Muscle of leg (tissue), 11 donors: ENCODE results near the gene MAPK12. TPM values are rescaled to one million over a fixed set of nuclear protein-coding genes. Genes with fewer than 3 reads are reported as not detected.

Experiments
- DNase-seq: peaks from one replicate; pipeline ENCODE4 v3.0.0; 2013
- H3K27ac ChIP-seq: one replicate; pipeline ENCODE4 v1.5.1; 2013; ENCODE audit warnings: mild to moderate bottlenecking, low read length, control low read depth
- H3K27me3 ChIP-seq: one replicate; pipeline ENCODE4 v1.6.1; 2013; ENCODE audit warnings: low read length; ENCODE audit not compliant: control insufficient read depth, insufficient read depth
- H3K36me3 ChIP-seq: one replicate; pipeline ENCODE4 v1.6.1; 2013; ENCODE audit warnings: low read length; ENCODE audit not compliant: control insufficient read depth, insufficient read depth
- H3K4me1 ChIP-seq: one replicate; pipeline ENCODE4 v1.6.1; 2013; ENCODE audit warnings: low read length; ENCODE audit not compliant: control insufficient read depth, insufficient read depth
- H3K4me3 ChIP-seq: one replicate; pipeline ENCODE4 v1.5.1; 2013; ENCODE audit warnings: low read length, control low read depth
- H3K9me3 ChIP-seq: replicated peaks from 2 replicates; pipeline ENCODE4 v1.6.1; 2013; ENCODE audit warnings: low read depth, low read length; ENCODE audit not compliant: control insufficient read depth
- WGBS: methylation state at CpG from one replicate; pipeline ENCODE4 v1.1.5; 2013; ENCODE audit warnings: missing lambda C conversion rate; ENCODE audit not compliant: insufficient coverage; 5-methylcytosine and 5-hydroxymethylcytosine counted together
- polyA plus RNA-seq, 8 donors: library from polyadenylated mRNA; unstranded; fragments of 120-200 nt; gene quantifications; one replicate each; pipeline versions ENCODE4 v1.2.1 to v1.2.3, GENCODE V29; 2013; ENCODE audit warnings: inconsistent platforms in 1 of 8, low replicate concordance in 1 of 8; ENCODE audit not compliant: insufficient read length in 8 of 8, insufficient read depth in 1 of 8
- total RNA-seq: library from RNA; stranded (reverse); fragments of 120-200 nt; gene quantifications from one replicate; pipeline ENCODE4 v1.2.4, GENCODE V29; 2013

The MAPK12 gene
- total and polyA plus RNA-seq, 9 donors = 9.4 to 37.8 (median 20.3) TPM

DNA sequence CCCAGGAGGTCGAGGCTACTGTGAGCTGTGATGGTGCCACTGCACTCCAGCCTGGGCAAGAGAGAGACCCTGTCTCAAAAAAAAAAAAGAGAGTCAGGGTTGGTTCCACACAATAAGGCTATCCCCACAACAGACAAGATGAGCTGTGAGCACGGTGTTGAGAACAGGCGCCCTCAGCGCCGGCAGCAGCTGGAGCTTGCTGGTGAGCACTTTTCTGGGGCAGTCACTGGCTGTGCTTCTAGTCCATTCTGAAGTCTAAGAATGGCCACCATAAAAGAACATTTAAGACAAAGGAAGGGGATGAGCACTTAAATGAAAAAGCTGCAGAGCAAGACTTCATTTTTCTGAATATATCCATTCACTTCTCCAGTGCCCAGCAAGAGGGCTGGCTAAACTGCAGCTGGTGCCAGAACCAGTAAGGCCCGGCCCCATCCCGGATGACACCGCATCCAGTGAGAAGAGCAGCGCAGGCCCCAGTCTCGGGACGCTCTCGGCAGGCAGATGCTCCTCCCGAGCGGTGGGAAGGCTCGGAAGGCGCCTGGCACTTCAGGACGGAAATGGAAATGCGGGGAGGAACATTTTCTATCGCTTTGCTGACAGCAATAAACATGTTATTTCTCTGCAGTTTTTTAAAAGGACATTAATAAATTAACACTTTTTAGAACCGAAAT, 28.9 kb downstream of the MAPK12 start:
- Histone ChIP-seq H3K27me3 (no peaks in the 10 kb centered on the region), H3K4me3 (no peak overlapping the region), H3K36me3 (peaks cover 37% of the 10 kb centered on the region), H3K9me3 (no peaks in the 10 kb centered on the region), H3K27ac (no peak overlapping the region), H3K4me1 (peaks cover 2% of the 10 kb centered on the region)
- DNase-seq = no peak
- WGBS = 90% methylated on average over 18 of the region's 20 CpGs

DNA sequence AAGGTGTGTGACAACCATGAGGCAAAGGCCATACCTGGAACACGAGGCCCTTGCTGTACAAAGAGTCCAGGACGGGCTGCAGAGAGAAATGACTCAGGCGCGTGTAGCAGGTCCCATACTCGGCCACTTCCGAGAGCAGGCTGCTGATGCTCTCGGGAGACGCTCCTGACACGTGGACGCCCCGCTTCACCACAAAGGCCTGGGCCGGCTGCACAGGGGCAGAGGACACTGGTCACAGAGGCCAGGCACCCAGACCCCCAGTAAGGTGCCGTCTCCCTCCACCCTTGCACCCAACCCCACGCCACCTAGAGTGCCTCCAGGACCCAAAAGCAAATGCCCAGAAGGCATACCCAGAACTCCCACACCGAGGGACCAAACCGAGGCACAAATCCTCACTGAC, 32.1 kb downstream of the MAPK12 start:
- Histone ChIP-seq H3K27ac (no peak overlapping the region), H3K9me3 (no peaks in the 10 kb centered on the region), H3K4me1 (peaks cover 4% of the 10 kb centered on the region), H3K27me3 (no peaks in the 10 kb centered on the region), H3K4me3 (no peak overlapping the region), H3K36me3 (peaks cover 49% of the 10 kb centered on the region)
- WGBS = 93% methylated on average over 14 of the region's 16 CpGs
- no peak for DNase-seq

DNA sequence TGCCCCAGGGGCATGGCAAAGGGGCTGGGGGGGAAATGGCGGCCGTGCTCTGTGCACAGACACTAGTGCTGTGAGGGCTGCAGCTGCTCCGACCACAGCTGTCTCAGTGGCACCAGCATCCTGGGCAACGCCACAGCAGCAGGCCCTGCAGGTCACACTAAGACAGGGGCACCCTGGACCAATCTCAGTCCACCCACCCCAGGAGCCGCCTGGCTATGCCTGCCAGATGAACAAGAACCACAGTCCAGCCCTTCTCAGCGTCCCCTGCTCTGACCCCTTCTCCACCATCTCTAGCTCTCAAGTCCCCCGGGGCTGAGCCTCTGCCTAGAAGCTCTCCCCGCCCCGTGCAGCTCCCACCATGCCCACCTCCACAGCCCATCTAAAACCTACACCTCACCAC, 33.1 kb downstream of the MAPK12 start:
- WGBS = 90% methylated on average over 7 of the region's 9 CpGs
- Histone ChIP-seq H3K27ac (no peak overlapping the region), H3K9me3 (no peaks in the 10 kb centered on the region), H3K4me1 (peaks cover 4% of the 10 kb centered on the region), H3K36me3 (peaks cover 52% of the 10 kb centered on the region), H3K4me3 (no peak overlapping the region), H3K27me3 (no peaks in the 10 kb centered on the region)
- no peak for DNase-seq

DNA sequence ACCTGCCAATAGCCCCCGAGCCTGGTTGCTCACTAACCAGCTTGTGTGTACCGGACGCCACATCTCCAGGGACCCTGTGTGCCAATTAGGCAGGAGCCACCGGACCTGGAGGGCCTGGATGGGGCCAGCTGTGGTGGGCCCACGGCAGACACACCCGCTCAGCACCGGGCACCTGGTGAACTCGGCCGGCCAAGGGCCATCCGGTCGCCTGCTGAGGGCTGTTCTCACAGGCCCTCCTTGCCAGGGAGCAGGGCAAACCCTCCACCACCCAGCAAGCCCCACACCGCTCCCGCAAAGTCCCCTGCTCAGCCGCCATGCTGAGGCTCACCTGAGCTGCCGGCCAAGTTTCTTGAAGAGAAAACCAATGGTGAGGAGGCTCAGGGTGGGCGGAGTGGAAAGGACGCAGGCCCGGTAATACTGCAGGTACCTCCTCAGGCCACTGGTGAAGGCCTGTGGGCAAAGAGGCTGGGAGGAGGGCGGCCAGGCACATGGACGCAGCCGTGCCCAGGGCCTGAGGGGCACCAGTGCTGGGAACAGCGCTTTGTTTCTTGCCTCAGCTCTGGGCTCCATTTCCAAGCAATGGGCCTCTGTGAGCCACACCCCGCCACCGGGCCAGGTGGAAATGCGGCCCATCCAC, 33.8 kb downstream of the MAPK12 start:
- Histone ChIP-seq H3K27me3 (no peaks in the 10 kb centered on the region), H3K27ac (no peak overlapping the region), H3K4me3 (no peak overlapping the region), H3K4me1 (peaks cover 4% of the 10 kb centered on the region), H3K36me3 (peaks cover 54% of the 10 kb centered on the region), H3K9me3 (no peaks in the 10 kb centered on the region)
- no peak for DNase-seq
- WGBS = 89% methylated on average over 20 of the region's 25 CpGs

DNA sequence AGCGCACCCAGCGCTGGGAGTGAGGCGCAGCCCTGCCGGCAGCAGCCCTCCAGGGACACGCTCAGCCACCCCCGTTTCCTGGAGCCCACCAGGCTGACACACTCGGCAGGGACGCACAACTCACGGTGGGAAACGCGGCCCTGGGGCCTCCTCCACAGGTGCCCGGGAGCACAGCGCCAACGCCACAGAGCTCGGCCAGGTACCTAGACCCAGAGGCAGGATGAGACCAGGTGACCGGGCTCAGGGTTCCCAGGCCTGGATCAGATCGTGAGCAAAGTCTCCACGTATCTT, 34.7 kb downstream of the MAPK12 start:
- WGBS = 87% methylated on average over 18 of the region's 18 CpGs
- no peak overlapping the region for H3K27ac ChIP-seq
- H3K36me3 ChIP-seq = peaks cover 63% of the 10 kb centered on the region
- peaks cover 4% of the 10 kb centered on the region for H3K4me1 ChIP-seq
- DNase-seq = no peak
- no peaks in the 10 kb centered on the region for H3K9me3 ChIP-seq
- H3K27me3 ChIP-seq = no peaks in the 10 kb centered on the region
- no peak overlapping the region for H3K4me3 ChIP-seq

DNA sequence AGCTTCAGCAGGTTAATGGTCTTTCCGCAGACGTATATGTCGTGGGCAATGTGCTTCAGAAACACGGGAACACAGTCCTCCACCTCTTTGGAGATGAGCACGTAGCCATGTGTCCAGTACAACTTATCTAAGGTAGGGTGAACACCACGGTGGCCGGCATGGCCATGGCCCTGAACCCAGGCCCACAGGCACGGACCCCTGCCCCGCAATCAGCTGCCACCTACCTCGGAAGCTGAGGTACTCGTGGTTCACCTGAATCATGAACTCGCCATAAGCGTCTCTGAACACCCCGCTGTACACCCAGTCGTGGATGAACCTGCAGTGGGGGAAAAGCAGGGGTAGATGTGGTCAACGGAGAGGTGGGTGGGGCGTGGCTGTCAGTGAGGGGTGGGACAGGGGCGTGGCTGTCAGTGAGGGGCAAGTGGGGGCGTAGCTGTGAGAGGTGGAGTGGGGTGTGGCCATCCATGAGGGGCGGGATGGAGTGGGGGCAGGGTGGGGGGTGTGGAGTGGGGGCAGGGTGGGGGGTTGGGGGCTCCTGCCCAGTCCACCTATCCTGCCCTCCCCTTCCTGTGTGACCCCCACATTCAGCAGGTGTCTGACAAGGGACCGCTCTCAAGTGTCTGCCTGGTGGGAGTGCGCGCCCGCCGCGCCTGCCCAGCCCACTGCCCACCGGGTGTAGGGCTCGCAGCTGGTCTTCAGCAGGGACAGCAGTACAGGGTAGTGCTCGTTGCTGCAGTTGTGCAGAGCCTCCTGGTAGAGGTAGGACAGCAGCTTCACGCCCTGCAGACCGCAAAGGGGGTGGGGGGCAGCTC, 35.2 kb downstream of the MAPK12 start:
- H3K4me1 ChIP-seq = peaks cover 4% of the 10 kb centered on the region
- no peak overlapping the region for H3K27ac ChIP-seq
- no peak overlapping the region for H3K4me3 ChIP-seq
- DNase-seq = no peak
- H3K27me3 ChIP-seq = no peaks in the 10 kb centered on the region
- H3K9me3 ChIP-seq = no peaks in the 10 kb centered on the region
- H3K36me3 ChIP-seq = peaks cover 69% of the 10 kb centered on the region
- WGBS = 91% methylated on average over 27 of the region's 31 CpGs

DNA sequence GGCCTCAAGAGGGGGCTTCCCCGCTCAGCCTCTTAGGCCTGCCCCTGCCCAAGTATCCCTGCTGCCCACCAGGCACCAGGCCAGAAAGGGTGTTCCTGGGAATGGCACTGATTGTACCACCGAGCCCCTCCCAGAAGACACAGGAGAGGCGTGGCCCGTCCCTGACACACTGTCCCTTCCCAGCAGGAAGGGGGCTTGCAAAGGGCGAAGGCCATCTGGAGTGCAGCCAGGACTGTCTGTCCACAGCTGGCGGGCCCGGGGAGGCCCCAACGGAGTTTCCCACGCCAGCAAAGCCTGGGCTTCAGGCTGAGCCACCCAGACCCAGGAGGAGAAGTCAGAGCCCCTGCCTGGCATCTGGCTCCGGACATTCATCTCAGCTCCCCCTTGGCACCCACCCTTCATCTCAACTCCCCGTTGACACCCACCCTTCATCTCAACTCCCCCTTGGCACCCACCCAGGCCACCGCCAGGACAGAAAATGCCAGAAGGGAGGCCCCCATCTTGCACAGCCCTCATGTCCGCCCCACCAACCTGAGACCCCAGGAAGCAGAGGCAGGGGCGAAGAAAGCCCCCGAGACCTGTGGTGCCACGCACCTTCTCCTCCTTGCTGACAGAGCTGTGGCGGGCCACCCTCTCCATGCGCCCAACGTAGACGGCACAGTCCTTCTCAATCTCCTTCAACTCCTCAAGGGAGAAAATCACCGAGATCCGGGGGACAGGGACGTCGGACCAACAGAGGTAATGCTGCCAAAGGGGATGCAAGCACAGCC, 36.1 kb downstream of the MAPK12 start:
- Histone ChIP-seq H3K9me3 (no peaks in the 10 kb centered on the region), H3K27ac (no peak overlapping the region), H3K4me1 (peaks cover 4% of the 10 kb centered on the region), H3K4me3 (no peak overlapping the region), H3K27me3 (no peaks in the 10 kb centered on the region), H3K36me3 (peaks cover 77% of the 10 kb centered on the region)
- 79% methylated on average over 22 of the region's 24 CpGs for WGBS
- DNase-seq = no peak

DNA sequence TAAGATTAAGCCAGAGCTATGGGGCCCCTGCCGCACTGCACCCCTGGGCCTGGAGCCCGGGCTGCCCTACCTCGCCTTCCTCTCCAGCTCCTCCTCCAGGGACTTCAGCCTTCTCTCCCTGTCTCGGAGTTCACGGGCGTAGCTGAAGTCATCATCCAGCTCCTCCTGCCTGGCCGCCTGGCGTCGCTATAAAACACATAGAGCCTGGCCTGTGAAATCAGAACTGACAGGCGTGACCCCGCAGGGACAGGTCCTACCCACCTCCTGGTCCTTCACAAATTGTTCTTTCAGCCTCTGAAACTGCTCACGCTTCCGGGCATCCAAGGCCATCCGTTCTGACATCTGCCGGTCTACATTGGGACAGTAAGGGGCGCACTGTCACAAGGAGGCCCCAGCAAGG, 37.4 kb downstream of the MAPK12 start:
- H3K27ac ChIP-seq = no peak overlapping the region
- H3K4me1 ChIP-seq = peaks cover 6% of the 10 kb centered on the region

DNA sequence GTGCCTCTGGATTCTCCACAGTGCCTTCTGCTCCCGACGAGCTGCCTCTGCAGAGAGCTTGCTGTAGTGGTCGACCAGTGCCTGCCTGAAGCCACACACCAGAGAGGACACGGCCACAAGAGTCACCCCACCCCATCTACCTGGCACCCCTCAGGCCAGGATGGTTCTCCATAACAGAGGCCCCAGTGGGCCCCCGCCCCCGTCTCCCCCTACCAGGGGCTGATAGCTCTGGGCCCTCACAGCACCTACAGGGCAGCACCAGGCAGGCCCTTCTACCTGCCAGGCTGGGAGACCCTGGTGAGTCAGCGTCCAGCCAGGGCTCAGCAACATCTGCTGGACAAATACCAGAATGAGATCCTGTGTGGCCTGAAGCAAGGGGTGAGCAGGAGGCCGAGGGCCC, 39.0 kb downstream of the MAPK12 start:
- no peak for DNase-seq
- Histone ChIP-seq H3K27ac (no peak overlapping the region), H3K4me3 (no peak overlapping the region), H3K36me3 (peaks cover 82% of the 10 kb centered on the region), H3K4me1 (peaks cover 6% of the 10 kb centered on the region), H3K9me3 (no peaks in the 10 kb centered on the region), H3K27me3 (no peaks in the 10 kb centered on the region)
- 87% methylated on average over 6 of the region's 8 CpGs for WGBS

More for the DNA sequence above, 37.4 kb downstream of the MAPK12 start:
- peaks cover 80% of the 10 kb centered on the region for H3K36me3 ChIP-seq
- WGBS = 77% methylated on average over 16 of the region's 16 CpGs
- no peaks in the 10 kb centered on the region for H3K27me3 ChIP-seq
- H3K9me3 ChIP-seq = no peaks in the 10 kb centered on the region
- H3K4me3 ChIP-seq = no peak overlapping the region
- DNase-seq = no peak
